Central memory CD4-positive, alpha-beta T cell (primary cell): ENCODE measurements around the gene DTX2.
"Not testable (repeated sequence)": the region's sequence is repeated elsewhere in the genome, so short reads cannot be mapped to it uniquely, and the experiment has no call there.

Experiments
- DNase-seq: peaks from one replicate; pipeline ENCODE4 v3.0.0; 2022
- total RNA-seq, 3 experiments: gene quantifications; one replicate each; lab custom pipeline; 2026; lab: John Stamatoyannopoulos, UW

The DTX2 gene
- 10.6 to 14.0 (median 11.8) reads per million in 3 experiments for total RNA-seq

- DNase-seq = peak; percentile 70
Observed at GRCh38 chr7:76461464-76462101, at the start of gene DTX2. Gene DTX2 (plus strand): TSS chr7:76461709. CDS start chr7:76480510, 18,801 bp downstream.

- no peak for DNase-seq
Observed at GRCh38 chr7:76412249-76412648, 49.3 kb upstream of the DTX2 start.

DNA sequence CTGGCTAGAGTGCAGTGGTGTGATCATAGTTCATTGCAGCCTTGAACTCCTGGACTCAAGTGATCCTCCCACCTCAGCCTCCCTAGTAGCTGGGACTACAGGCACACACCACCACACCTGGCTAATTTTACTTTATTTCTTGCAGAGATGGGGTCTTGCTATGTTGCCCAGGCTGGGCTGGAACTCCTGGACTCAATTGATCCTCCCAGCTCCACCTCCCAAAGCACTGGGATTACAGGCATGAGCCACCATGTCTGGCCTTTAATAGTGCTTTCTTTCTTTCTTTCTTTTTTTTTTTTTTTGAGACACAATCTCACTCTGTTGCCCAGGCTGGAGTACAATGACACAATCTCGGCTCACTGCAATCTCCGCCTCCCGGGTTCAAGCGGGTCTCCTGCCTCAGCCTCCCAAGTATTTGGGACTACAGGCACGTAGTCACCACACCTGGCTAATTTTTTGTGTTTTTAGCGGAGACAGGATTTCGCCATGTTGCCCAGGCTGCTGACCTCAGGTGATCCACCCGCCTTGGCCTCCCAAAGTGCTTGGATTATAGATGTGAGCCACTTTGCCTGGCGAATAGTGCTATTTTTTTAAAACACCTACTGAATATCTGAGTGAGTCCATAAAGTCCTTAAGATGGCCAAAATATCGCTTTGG lies 43.7 kb upstream of the DTX2 start:
- DNase-seq = not testable (repeated sequence)

DNA sequence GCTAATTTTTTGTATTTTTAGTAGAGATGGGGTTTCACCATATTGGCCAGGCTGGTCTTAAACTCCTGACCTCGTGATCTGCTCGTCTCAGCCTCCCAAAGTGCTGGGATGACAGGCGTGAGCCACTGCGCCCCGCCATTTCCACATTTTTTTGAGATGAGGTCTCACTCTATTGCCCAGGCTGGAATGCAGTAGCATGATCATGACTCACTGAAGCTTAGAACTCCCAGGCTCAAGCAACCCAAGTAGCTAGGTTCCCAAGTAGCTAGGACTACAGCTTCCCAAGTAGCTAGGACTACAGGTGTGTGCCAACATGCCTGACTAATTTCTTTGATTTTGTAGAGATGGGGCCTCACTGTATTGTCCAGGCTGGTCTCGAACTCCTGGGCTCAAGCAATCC lies 40.4 kb upstream of the DTX2 start:
- not testable (repeated sequence) for DNase-seq

- no peak for DNase-seq
Observed at GRCh38 chr7:76423666-76424412, 37.7 kb upstream of the DTX2 start.

DNA sequence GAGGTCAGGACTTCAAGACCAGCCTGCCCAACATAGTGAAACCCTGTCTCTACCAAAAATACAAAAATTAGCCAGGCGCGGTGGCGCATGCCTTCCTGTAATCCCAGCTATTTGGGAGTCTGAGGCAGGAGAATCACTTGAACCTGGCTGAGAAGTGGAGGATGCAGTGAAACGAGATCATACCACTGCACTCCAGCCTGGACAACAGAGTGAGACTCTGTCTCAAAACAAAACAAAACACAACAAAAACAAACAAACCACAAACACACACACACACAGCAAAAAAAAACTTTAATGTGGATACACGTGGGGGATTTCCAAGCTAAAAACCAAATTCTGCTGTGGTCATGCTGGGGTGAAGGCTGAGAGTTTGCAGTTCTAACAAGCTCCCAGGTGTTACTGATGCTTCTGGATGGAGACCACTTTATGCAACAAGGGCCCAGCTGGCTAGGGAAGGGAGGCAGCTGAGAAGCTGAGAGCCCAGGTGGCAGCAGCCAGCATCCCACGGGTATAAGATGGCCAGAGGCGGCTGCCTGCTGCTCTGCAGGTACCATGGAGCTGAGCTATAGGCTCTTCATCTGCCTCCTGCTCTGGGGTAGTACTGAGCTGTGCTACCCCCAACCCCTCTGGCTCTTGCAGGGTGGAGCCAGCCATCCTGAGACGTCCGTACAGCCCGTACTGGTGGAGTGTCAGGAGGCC lies 36.9 kb upstream of the DTX2 start, which contains the start of gene ZP3:
Gene ZP3, plus strand, starts transcription at position 538 of the 699 bp plus-strand sequence. Its CDS starts 15 bp downstream, at position 553.
- no peak for DNase-seq

DNA sequence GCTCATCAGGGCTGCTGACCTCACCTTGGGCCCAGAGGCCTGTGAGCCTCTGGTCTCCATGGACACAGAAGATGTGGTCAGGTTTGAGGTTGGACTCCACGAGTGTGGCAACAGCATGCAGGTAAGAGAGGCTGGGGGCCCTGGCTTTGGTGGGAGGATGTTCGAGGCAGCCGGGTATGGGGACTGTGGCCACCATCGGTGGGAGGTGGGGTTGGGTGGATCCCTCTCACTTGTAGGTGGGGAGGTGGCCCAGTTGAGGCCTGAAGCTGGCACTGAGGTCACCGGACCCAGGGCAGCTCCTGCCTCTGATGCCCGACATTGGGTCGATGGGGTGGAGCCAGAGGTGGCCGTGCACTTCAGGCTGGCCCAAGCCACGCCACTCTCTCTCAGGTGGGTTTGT lies 36.4 kb upstream of the DTX2 start:
- no peak for DNase-seq

GRCh38 chr7:76425558-76425957 lies 36.0 kb upstream of the DTX2 start:
- not testable (repeated sequence) for DNase-seq

GRCh38 chr7:76426246-76426645 lies 35.3 kb upstream of the DTX2 start:
- DNase-seq = no peak

- no peak for DNase-seq
Observed at GRCh38 chr7:76427635-76428034, 33.9 kb upstream of the DTX2 start.

DNA sequence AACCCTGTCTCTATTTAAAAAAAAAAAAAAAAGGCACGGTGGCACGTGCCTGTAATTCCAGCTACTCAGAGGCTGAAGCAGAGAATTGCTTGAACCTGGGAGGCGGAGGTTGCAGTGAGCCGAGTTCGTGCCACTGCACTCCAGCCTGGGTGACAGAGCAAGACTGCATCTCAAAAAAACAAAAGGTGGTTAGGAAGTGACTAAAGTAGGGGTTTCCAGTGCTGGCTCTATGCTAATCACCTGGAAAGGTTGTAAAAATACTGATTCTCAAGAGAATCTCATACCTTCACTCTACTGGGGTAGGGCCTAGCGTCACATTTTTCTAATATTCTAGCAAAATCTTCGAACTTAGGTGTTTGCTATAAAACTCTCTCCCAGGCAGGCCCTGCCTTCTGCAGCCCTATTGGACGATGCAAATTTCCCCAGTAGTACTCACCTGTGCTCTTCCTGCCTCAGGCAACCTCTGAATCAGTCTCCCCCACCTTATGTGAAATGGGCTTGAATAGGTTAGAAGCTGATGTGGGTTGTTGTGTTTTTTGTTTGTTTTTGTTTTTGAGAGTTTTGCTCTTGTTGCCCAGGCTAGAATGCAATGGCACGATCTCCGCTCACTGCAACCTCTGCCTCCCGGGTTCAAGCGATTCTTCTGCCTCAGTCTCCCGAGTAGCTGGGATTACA lies 33.2 kb upstream of the DTX2 start:
- no peak for DNase-seq

- DNase-seq = no peak
Observed at GRCh38 chr7:76428868-76429805, 32.4 kb upstream of the DTX2 start.

DNA sequence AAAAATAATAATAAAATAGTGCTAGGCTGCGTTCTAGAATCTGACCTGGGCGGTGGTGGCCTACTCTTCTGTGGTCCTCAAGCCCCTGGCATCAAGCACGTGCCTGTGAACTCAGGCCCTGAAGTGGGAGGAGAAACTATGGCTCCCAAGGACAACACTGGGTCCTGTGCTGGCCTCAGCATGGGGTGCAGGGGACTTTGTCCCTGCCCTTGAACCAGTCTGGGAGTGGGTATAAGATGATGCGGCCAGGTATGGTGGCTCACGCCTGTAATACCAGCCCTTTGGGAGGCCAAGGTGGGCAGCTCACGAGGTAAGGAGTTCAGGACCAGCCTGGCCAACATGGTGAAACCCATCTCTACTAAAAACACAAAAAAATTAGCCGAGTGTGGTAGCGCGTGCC lies 31.3 kb upstream of the DTX2 start:
- no peak for DNase-seq

- DNase-seq = no peak
Observed at GRCh38 chr7:76430836-76431235, 30.7 kb upstream of the DTX2 start.

GRCh38 chr7:76437873-76438272 lies 23.6 kb upstream of the DTX2 start:
- DNase-seq = peak; percentile 32

- DNase-seq = not testable (repeated sequence)
Observed at GRCh38 chr7:76439120-76439888, 22.2 kb upstream of the DTX2 start.

- DNase-seq = not testable (repeated sequence)
Observed at GRCh38 chr7:76440404-76440803, 21.1 kb upstream of the DTX2 start.

DNA sequence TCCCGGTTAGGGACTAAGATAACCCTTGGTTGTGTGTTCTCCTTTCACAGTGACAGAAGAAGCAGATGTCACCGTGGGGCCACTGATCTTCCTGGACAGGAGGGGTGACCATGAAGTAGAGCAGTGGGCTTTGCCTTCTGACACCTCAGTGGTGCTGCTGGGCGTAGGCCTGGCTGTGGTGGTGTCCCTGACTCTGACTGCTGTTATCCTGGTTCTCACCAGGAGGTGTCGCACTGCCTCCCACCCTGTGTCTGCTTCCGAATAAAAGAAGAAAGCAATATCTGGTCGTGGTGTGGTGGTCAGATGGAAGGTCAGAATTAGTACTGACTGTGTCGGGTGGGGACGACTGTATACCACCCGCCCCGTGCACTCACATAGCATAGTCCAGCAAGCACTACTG lies 19.7 kb upstream of the DTX2 start:
- DNase-seq = not testable (repeated sequence)

GRCh38 chr7:76442664-76443446 lies 18.7 kb upstream of the DTX2 start:
- DNase-seq = not testable (repeated sequence)

DNA sequence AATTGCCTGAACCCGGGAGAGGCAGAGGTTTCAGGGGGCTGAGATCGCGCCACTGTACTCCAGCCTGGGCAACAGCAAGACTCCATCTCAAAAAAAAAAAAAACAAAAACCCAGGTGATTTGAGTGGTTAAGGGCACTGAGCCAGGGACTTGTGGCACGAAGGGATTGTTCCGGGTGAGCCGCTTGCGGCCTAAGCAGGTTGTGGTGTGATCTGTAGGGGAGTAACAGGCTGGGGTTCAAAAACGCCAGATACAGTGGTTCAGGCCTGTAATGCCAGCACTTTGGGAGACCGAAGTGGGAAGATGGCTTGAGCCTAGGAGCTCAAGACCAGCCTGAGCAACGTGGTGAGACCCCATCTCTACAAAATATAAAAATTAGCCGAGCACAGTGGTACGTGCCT lies 17.7 kb upstream of the DTX2 start:
- peak; percentile 17 for DNase-seq
